ENCODE results near the gene ABCB1.

DNA sequence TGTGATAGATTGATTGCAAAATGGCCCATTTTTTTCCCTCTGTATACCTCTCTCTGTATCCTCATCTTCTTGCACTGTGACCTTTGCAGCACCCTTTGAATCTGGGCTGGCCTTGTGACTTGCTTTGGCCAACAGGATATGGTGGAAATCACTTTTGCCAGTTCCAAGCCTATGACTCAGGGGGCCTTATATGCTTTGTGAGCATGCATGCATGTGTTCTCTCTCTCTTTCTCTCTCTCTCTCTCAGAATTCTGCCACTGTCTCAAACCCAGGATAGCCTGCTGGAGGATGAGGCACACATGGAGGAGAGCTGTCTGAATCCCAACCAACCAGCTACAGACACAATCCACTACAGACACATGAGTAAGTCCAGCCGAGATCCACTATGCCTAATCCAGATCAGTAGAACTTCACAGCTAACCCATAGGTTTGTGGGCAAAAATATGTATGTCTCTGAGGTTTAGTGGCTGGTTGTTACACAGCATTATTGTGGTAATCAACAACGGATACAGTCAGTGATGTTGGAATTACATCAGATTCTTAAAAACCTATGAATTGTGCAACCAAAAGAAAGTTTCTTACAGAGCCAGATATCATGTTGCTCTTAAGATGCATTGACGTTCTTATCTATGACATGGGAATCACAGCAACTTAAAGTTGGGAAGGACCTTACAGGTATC is 83.4 kb downstream of the ABCB1 start:
- TF ChIP-seq, protein P1, sequence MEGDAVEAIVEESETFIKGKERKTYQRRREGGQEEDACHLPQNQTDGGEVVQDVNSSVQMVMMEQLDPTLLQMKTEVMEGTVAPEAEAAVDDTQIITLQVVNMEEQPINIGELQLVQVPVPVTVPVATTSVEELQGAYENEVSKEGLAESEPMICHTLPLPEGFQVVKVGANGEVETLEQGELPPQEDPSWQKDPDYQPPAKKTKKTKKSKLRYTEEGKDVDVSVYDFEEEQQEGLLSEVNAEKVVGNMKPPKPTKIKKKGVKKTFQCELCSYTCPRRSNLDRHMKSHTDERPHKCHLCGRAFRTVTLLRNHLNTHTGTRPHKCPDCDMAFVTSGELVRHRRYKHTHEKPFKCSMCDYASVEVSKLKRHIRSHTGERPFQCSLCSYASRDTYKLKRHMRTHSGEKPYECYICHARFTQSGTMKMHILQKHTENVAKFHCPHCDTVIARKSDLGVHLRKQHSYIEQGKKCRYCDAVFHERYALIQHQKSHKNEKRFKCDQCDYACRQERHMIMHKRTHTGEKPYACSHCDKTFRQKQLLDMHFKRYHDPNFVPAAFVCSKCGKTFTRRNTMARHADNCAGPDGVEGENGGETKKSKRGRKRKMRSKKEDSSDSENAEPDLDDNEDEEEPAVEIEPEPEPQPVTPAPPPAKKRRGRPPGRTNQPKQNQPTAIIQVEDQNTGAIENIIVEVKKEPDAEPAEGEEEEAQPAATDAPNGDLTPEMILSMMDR (IDR thresholded peaks at IDR 0.05): no peak
- TF ChIP-seq POLR2A (IDR thresholded peaks at IDR 0.05): no peak
- no peak for TF ChIP-seq POLR2AphosphoS5 (IDR thresholded peaks at IDR 0.05)
- no peak for TF ChIP-seq EP300 (IDR thresholded peaks at IDR 0.05)
